ENCODE data around the gene STX3. TPM values are rescaled to one million over a fixed set of nuclear protein-coding genes. Genes with fewer than 3 reads are reported as not detected.

The STX3 gene
- total and polyA plus RNA-seq, 2 of the 13 experiments (the other 11 are each of a cell fraction or from before 2014, with no cell fraction given), result 16.5 to 24.0 TPM

GRCh38 chr11:59753650-59754493, 1.3 kb upstream of the STX3 start (continued):
- TF ChIP-seq TFDP2 (CRISPR knock-in tag; IDR thresholded peaks at IDR 0.05) (no peak), CHD4 (IDR thresholded peaks at IDR 0.05; ENCODE audit: borderline replicate concordance, low read length) (no peak), SATB2 (CRISPR knock-in tag; IDR thresholded peaks at IDR 0.05) (no peak), ZNF574 (CRISPR knock-in tag; IDR thresholded peaks at IDR 0.05) (peak; percentile 71), GABPA (IDR thresholded peaks at IDR 0.05; ENCODE audit: low read depth, low read length) (no peak), GABPA (CRISPR knock-in tag; IDR thresholded peaks at IDR 0.05; ENCODE audit: low read depth) (0 out of 2 replicates have a peak, but pooled peaks have one; percentile 23), RXRB (CRISPR knock-in tag; IDR thresholded peaks at IDR 0.05; ENCODE audit: borderline replicate concordance) (peak; percentile 60; the same call in 1 of the 2 replicates), KLF12 (CRISPR knock-in tag; IDR thresholded peaks at IDR 0.05; ENCODE audit: borderline replicate concordance) (no peak), ZSCAN5A (CRISPR knock-in tag; IDR thresholded peaks at IDR 0.05; ENCODE audit: borderline replicate concordance) (peak; percentile 41; the same call in 1 of the 2 replicates), ERF (CRISPR knock-in tag; IDR thresholded peaks at IDR 0.05) (no peak), IRF1 (CRISPR knock-in tag; IDR thresholded peaks at IDR 0.05; ENCODE audit: low read depth) (no peak), ZKSCAN5 (CRISPR knock-in tag; IDR thresholded peaks at IDR 0.05) (no peak), TBX2 (CRISPR knock-in tag; IDR thresholded peaks at IDR 0.05; ENCODE audit: borderline replicate concordance) (no peak), ZNF232 (CRISPR knock-in tag; IDR thresholded peaks at IDR 0.05; ENCODE audit: borderline replicate concordance) (no peak), ZNF484 (CRISPR knock-in tag; IDR thresholded peaks at IDR 0.05; ENCODE audit: borderline replicate concordance, low read depth) (no peak), ARNT2 (CRISPR knock-in tag; IDR thresholded peaks at IDR 0.05; ENCODE audit: low read depth) (no peak), HHEX (CRISPR knock-in tag; IDR thresholded peaks at IDR 0.05) (no peak), SCMH1 (CRISPR knock-in tag; IDR thresholded peaks at IDR 0.05; ENCODE audit: borderline replicate concordance) (no peak), ZNF224 (CRISPR knock-in tag; IDR thresholded peaks at IDR 0.05) (0 out of 2 replicates have a peak, but pooled peaks have one; percentile 28), ZNF737 (CRISPR knock-in tag; IDR thresholded peaks at IDR 0.05; ENCODE audit: borderline replicate concordance) (no peak), BATF2 (CRISPR knock-in tag; IDR thresholded peaks at IDR 0.05) (no peak), FOSL1 (CRISPR knock-in tag; IDR thresholded peaks at IDR 0.05; ENCODE audit: borderline replicate concordance) (no peak), ZNF570 (CRISPR knock-in tag; IDR thresholded peaks at IDR 0.05; ENCODE audit: borderline replicate concordance) (no peak)
